HL-60/S4 treated with phorbol 12-myristate 13-acetate at 8.2 ng/mL for 4 days and 3 days (cell line): ENCODE measurements around the gene SNX18.
"Not testable (repeated sequence)": the region's sequence is repeated elsewhere in the genome, so short reads cannot be mapped to it uniquely, and the experiment has no call there.

ENCODE experiments used
- in situ Hi-C: fragments of 300-500 bp; cut with MboI; formaldehyde crosslinking; loops from 2 replicates; pipeline ENCODE4 v1.15.0; 2022; ENCODE audit warnings: low sequenced_read_pairs

The SNX18 gene, protein sequence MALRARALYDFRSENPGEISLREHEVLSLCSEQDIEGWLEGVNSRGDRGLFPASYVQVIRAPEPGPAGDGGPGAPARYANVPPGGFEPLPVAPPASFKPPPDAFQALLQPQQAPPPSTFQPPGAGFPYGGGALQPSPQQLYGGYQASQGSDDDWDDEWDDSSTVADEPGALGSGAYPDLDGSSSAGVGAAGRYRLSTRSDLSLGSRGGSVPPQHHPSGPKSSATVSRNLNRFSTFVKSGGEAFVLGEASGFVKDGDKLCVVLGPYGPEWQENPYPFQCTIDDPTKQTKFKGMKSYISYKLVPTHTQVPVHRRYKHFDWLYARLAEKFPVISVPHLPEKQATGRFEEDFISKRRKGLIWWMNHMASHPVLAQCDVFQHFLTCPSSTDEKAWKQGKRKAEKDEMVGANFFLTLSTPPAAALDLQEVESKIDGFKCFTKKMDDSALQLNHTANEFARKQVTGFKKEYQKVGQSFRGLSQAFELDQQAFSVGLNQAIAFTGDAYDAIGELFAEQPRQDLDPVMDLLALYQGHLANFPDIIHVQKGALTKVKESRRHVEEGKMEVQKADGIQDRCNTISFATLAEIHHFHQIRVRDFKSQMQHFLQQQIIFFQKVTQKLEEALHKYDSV

DNA sequence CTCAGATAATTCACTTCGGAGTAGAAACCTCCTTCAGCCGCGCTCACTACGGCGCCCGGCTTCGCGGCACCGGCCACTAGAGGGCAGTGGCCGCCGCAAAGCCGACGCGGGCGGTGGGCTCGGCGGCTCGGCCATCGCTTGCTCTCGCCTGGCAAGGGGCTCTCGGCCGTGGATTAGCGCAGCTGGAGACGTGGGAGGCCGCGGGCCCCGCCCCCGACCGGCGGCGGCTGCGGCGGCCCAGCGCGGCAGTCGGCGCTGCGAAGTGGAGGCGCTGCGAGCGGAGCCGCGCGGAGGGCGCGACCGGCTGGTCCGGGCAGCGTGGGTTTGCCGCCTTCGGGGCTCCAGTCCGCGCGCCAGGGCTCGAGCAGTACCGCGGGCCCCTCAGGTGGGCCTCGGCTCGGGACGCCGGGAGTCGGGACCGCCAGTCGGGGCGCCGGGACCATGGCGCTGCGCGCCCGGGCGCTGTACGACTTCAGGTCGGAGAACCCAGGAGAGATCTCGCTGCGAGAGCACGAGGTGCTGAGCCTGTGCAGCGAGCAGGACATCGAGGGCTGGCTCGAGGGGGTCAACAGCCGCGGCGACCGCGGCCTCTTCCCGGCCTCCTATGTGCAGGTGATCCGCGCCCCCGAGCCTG lies at the start of gene SNX18:
Gene SNX18, plus strand, starts transcription at position 248 of the 634 bp plus-strand sequence. Its CDS starts 194 bp downstream, at position 442.
- in situ Hi-C loops, result no loop called here

DNA sequence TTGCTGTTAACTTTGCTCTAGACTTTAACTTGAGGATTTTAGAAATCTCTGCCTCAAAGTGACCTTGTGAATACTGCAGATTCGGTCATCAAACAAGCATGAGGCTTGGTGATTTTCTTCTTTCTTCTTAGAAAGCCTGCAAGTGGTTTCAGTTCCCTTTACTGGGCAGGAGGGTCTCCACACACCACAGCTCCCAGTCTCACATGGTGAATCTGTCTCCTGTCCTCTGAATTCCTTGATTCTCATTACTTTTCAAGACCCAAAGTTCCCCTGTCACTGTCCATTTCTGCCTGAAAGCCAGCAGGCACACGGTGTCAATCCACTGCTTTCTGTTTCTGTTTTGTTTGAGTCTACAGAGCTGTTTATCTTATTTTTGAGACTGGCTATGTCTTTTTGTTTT lies 47.9 kb upstream of the SNX18 start:
- in situ Hi-C loops, result no loop called here

DNA sequence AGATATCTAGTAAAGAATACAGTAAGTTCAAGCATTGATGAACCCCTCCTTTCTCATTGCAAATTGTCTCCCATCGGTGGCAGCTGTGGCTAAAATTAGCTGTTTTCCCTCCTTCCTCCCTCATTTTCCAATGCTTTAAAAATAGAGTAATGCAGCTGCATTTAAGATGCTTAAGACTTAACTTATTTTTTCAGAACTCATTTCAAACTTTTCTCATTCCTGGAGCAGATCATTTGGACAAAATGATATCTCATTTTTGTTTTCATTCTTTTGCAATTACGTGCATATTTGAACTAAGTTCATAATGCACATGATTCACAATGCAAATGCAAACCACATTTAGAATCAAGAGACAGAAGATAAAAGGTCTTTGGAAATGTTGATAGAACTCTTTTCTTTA lies 47.4 kb upstream of the SNX18 start:
- in situ Hi-C loops, result no loop called here

DNA sequence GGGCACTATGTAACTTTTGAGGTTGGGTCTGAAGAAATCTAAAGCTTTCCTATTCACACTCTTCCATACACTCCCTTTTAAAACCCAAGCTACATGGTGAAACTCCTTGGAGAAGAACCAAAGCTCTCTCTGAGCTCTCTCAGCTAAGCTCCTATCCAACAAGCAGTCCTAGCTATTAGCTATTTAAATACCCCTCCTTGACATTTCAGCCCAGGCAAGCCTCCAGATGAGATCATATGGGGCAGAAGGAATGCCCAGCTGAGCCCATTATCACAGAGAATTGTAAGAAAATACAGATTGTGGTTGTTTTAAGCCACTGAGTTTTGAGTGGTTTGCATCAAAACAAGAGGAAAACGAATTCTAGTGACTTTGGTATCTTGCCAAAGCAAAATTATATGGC lies 46.9 kb upstream of the SNX18 start:
- in situ Hi-C loops, result no loop called here

DNA sequence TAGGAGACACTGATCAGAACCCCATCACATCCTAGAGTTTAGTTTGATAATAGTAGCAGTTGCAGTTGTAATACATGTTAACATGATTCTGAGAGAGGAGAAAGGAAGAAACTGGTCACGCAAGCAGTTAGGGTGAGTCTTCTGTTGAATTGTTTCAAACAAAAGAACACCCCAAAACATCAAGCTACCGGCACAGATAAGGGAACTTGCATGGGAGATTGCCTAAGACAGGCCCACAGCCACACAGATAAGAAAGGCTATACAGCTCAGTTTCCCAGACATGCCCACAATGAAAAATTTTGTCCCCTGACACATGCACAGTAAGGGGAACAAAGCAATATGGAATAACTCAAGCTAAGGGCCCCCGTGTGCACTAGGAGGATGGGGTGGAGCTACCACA lies 46.2 kb upstream of the SNX18 start:
- in situ Hi-C loops, result no loop called here

DNA sequence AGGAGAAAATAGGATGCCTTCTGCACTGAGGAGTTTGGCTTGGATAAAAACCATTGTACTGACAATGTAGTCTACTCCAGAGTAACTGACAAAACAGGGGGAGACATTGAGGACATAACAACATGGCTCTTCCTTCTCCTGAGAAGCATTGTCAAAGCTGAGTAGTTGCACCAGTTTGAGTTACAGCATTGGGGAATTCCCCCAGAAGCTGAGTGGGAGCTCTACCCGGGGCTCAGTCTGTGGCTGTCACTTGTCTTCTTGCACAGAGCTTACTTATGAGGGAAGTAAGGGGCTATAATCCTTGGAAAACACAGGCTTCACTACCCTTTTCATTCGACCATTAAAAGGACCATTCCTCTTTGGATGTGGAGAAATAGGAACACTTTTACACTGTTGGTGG lies 40.9 kb upstream of the SNX18 start:
- in situ Hi-C loops, result no loop called here

DNA sequence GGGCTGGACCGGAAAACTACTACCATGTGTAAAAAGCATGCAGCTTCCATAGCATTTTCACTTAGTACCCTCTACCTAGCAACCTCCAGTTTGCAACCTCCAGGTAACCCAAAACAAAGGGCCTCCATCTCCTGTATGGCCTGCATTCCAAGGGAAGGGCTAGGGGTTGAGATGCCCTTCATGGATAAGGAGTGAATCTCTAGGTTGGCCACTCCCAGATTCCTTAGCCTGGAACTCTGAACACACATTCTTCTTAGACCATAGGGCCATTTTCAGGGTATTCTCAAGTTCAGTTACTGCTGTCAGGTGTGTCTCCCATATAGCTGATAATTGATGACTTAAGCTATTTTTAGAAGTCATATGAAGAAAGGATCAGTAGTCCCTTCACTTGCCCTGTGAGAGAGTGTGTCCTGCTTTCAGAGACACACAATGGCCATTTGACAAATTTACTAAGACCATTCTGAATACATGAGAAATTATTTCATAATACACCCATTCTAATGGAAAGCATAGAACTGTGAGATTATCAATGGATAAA lies 39.5 kb upstream of the SNX18 start:
- in situ Hi-C loops, result no loop called here

DNA sequence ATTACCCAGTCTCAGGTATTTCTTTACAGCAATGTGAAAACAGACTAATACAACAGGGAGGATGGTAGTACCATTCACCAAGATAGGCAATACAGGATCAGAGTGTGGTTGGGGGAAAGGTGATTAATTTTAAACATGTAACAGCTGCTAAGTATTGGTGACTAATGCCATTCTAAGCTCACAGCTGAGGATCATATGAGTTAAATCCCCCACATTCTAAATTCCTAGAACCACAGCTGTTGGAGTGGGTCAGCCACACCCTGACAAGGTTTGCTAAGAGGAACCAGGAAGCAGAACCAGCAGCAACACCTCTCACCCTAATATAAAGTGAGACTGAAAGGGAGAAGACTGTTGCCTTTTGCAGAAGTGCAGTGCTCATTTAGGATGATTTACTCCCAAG lies 37.3 kb upstream of the SNX18 start:
- in situ Hi-C loops, result no loop called here

DNA sequence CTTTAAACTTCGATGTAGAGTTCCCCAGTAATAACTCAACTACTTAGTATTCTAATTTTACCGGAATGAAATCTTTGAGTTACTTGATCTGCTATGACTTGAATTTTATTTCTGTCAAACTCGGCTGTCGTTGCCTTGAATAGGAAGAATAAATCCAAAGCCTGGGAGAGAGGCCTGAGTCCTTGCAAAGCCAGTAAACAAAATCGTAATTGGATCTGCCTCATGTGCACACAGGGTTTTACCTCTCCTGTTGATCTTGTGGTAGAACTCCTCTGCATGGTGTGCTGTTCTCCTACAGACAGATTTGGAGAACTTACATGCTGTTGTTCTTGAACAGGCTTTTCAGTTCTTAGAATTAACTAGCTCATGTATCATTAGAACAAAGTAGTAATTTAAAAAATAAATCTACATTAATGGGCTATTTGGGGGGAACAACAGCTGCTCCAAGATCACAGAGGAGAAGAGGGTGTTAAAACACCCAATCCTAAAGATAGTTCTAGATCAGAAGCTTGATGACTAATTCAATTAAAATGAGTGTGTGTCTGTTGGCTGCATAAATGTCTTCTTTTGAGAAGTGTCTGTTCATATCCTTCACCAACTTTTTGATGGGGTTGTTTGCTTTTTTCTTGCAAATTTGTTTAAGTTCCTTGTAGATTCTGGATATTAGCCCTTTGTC lies 33.2 kb upstream of the SNX18 start:
- in situ Hi-C loops, result no loop called here

DNA sequence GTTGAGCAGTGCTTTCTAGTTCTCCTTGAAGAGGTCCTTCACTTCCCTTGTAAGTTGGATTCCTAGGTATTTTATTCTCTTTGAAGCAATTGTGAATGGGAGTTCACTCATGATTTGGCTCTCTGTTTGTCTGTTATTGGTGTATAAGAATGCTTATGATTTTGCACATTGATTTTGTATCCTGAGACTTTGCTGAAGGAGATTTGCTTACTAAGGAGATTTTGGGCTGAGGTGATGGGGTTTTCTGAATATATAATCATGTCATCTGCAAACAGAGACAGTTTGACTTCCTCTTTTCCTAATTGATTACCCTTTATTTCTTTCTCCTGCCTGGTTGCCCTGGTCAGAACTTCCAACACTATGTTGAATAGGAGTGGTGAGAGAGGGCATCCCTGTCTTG lies 31.9 kb upstream of the SNX18 start:
- in situ Hi-C loops, result not testable (repeated sequence)

DNA sequence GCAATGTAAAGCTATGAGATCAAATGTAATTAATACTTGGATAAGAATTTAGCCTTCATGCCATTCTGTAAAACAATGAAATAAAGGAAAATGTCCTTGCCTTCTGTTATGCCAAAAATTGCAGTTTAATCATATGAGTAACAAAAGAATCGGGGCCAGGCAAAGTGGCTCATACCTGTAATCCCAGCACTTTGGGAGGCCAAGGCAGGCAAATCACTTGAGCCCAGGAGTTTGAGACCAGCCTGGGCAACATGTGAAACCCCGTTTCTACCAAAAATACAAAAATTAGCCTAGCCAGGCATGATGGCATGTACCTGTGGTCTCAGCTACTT lies 27.9 kb upstream of the SNX18 start:
- in situ Hi-C loops, result not testable (repeated sequence)

DNA sequence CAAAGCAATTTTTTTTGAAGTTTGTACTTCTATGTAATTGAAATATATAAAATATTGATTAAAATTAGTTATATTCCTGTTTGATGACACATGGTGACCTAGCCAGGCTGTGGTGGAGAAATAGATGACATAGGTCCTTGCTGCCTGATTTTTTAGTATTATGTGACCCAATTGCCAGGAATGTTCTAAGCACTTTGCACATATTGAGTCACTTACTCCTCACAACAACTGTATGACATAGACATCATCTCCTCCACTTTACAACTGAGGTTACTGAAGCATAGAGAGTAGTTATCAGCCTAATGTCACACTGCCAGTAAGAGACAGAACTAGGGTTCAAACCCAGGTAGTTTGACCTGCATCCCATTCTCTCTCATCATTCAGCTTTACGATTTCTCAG lies 26.2 kb upstream of the SNX18 start:
- in situ Hi-C loops, result no loop called here

DNA sequence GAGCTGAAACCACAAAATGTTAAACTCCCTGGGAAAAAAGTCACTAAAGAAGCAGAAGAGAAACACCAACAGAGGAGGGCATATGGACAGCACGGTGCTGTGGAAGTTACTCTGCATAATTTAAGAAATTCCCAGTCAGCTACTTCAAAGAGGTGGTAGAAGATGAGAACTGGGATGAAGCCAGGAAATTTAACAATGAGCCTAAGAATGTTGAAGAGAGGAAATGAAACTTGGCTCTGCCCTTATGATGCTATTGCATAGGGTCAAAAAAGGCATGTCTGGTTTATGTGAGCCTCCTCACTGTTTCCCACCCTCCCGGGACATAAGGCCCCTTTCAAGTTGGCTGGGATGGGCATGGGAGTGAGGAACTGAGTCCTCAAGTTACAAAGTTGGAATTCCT lies 25.4 kb upstream of the SNX18 start:
- in situ Hi-C loops, result no loop called here

DNA sequence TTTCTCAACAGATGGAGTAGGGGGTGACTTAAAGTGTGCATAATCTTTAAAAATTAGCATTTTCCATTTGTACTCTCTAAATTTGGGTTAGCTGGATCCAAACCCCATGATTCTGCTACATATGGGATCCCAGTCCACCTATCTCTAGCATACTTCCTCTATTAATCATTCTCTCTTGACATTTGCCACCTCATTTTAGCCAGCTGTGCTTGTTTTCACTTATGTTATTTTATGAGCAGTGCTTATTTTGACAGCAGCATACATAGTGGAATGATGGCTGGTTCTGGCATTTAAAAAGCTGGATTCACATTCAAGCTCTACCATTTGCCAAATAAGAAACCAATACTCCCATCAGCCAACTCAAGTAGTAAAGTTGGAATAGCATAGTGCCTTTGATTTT lies 22.5 kb upstream of the SNX18 start:
- in situ Hi-C loops, result no loop called here

DNA sequence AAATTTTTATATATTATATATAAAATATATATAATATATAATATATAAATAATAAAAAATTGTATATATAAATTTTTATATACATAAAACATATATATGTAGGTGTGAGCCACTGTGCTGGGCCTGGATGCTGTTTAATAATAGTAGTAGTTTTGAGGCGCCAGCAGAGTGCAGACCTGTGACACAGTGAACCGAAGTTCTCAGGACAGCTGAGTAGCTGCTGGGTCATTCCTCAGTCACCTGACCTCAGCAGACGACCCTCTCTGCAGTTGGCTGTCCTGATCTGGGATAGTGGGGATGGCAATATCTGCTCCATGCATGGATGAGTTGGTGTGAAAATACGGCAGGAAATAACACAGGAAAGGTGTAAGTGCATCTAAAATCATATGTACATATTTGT lies 3.3 kb upstream of the SNX18 start:
- in situ Hi-C loops, result no loop called here

DNA sequence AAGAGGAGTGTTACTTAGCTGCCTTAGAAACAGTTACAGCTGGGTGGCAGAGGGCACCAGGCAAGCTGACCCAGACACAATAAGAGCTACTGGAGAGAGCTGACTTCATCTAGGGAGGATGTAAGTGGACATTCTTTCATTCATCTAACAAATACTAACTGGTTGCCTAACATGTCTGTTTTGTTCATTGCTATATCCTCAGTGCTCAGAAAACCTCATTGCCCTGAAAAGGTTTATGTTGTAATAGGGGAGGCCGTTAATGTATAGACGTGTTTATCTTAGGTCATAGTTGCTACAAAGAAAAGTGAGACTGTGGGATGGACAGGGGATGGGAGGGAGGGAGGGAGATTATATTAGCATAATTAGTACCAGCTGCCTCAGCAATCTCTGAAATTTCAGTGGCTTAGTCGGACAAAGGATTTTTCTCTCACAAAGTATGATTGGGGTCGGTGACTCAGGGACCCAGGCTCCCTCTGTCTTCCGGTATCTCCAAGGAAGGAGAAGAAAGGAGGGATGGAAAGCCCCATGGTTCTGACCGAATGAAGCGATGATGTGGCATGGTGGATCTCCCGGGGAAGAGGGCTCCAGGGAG lies 2.6 kb upstream of the SNX18 start:
- in situ Hi-C loops, result no loop called here

DNA sequence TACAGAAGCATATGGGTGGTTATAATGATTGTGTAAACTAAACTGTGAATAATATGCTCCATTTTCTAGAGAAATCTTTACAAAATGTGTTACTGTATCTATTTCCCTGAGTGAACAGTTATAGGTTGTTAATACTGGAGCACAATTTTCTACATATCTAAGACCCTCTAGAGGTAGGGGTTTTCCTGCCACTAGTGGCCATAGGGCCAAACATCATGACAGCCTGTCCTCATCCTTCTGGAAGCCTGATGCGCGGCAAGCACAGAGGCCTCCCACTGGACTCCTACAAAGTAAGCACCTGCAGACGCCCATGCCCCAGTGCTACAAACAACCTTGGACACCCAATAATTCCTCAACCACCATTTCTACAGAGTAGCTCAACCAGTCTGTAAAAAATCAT lies 1.9 kb upstream of the SNX18 start:
- in situ Hi-C loops, result no loop called here

DNA sequence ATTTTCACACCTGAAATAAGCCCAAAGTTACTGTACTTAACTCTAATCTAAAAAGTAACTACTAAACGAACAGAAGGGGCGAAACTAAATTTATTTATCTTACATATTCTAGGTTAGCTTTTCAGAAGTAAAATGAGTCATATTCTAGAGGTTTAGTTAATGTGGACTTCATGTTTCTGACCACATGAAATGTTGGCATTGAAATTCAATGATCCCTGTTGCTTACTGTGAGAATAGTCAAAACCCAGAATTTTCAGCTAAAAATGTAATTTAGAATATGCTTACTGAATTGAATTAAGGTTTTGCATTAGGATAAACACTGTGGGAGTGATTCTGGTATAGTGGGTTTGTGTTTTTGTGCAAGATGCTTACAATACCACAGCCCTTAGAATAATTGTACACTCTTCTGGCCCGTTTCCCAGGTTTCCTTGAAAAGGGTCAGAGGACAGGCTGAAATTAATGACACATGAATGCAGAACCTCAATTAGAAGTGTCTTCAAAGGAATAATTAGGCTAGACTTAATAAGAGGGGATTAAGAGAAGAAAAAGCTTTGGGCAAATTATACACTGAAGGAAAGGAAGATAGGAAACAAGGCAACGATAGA lies 1.4 kb upstream of the SNX18 start:
- in situ Hi-C loops, result no loop called here

DNA sequence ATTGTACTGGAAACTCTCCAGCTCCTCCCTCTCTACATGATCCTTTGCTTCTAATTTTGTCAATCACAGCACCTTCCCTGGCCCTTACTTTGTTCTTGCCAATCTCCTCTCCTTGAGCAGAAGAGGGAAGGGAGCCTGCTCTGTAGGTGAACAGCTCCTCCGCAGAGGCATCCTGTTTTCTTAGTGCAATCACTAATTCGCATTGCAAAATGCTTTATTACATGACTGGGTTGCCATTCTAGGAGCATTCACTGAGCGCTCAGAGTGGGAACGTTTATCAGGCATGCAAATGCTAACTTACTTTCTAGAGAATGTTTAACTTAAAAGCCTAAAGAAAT lies 416 bp upstream of the SNX18 start:
- in situ Hi-C loops, result no loop called here

DNA sequence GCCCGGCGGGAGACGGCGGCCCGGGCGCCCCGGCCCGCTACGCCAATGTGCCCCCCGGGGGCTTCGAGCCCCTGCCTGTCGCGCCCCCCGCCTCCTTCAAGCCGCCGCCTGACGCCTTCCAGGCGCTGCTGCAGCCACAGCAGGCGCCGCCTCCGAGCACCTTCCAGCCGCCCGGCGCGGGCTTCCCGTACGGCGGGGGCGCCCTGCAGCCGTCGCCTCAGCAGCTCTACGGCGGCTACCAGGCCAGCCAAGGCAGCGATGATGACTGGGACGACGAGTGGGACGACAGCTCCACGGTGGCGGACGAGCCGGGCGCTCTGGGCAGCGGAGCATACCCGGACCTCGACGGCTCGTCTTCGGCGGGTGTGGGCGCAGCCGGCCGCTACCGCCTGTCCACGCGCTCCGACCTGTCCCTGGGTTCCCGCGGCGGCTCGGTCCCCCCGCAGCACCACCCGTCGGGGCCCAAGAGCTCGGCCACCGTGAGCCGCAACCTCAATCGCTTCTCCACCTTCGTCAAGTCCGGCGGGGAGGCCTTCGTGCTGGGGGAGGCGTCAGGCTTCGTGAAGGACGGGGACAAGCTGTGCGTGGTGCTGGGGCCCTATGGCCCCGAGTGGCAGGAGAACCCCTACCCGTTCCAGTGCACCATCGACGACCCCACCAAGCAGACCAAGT lies 723 bp downstream of the SNX18 start:
- in situ Hi-C loops, result no loop called here
